Measurements from ENCODE around the gene C11orf52.

DNA sequence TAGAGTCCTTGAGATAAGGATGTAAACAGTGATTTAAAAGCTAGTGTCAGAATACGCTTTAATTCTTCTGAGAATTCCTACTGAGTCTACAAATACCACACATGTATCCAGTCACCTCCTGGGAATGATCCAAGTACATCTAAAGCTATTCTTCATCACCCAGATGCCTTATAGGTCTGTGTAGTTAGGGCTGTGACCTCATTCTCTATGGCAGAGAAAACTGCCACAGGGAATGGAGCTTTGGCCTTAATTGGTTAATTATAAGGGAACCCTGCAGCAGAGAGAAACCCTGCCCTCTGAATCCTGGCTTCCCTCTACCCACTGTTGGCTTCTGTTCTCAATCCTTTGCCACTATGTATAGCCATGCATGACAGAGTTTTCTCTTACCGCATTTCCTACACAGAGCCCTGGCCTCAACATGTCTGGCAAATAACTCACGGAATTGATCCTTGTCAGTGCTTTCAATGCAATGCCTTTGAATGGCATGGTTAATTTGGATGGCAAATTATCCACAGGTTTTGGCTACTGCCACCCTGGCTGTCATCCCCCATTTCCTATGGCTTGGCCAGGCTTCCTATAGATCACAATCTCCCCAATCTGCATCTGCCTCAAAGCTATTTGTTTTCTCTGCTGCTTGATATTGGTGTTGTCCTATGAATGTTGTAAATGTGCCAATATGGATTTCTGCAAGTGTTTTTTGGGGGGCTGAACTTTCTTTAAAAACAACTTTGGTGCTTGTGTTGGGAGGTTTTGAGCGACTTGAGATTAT, 21.3 kb downstream of the C11orf52 start:
- TF ChIP-seq, protein P1, sequence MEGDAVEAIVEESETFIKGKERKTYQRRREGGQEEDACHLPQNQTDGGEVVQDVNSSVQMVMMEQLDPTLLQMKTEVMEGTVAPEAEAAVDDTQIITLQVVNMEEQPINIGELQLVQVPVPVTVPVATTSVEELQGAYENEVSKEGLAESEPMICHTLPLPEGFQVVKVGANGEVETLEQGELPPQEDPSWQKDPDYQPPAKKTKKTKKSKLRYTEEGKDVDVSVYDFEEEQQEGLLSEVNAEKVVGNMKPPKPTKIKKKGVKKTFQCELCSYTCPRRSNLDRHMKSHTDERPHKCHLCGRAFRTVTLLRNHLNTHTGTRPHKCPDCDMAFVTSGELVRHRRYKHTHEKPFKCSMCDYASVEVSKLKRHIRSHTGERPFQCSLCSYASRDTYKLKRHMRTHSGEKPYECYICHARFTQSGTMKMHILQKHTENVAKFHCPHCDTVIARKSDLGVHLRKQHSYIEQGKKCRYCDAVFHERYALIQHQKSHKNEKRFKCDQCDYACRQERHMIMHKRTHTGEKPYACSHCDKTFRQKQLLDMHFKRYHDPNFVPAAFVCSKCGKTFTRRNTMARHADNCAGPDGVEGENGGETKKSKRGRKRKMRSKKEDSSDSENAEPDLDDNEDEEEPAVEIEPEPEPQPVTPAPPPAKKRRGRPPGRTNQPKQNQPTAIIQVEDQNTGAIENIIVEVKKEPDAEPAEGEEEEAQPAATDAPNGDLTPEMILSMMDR (IDR thresholded peaks at IDR 0.05), result no peak
- TF ChIP-seq ZFX (IDR thresholded peaks at IDR 0.05; ENCODE audit: borderline replicate concordance), result no peak

All from 22Rv1 (cell line).